ENCODE results near the gene FBXO15. TPM values are rescaled to one million over a fixed set of nuclear protein-coding genes. Genes with fewer than 3 reads are reported as not detected.

FBXO15 gene
- total and polyA plus RNA-seq, 2 of the 13 experiments (the other 11 are each of a cell fraction or from before 2014, with no cell fraction given) = 0.09 to 0.12 TPM

- BruUV-seq (replicated peaks) = no TSS peak
- FAIRE-seq = no peak
- CTCF ChIA-PET (ENCODE audit: low intra/inter-chr PET ratio, low total read pairs) = interaction anchor here (1.8 kb wide), 1 partner anchor 258 kb away, joined by 21 read pairs; no protein-coding TSS in a partner anchor
Measured at GRCh38 chr18:74083557-74083952, 64.1 kb downstream of the FBXO15 start.

More at GRCh38 chr18:74083557-74083952, 64.1 kb downstream of the FBXO15 start:
- POLR2A ChIA-PET = no interaction called here
- WGBS (ENCODE audit: low lambda C conversion rate) = 33% methylated on average over 3 of the region's 3 CpGs
- Histone ChIP-seq H4K20me1 (ENCODE audit: insufficient read depth, low read length) (no peaks in the 10 kb centered on the region), H3K27me3 (ENCODE audit: control insufficient read depth in 1 of 2, insufficient read depth in 2 of 2, low read length in 2 of 2) (peaks cover 0 to 24% of the 10 kb centered on the region in 2 experiments), H3K4me2 (ENCODE audit: low read depth, low read length) (peak overlapping the region; percentile 76; the same call in 1 of the 2 replicates), H3K9ac (ENCODE audit: insufficient read depth, low read depth, low read length) (no peak overlapping the region), H3K4me1 (ENCODE audit: insufficient read depth, low read length) (peaks cover 12% of the 10 kb centered on the region; the same call in 1 of the 2 replicates), H3K4me3 (replicated peaks in 1 of 3; ENCODE audit: insufficient read depth in 1 of 3, low read depth in 2 of 3, low read length in 3 of 3) (peak overlapping the region in 1 of 3 experiments; percentile 21; a peak in 1 of 6 replicates), H3K27ac (ENCODE audit: extremely low read length, insufficient read depth, low read length) (no peak overlapping the region), H3K36me3 (replicated peaks in 1 of 2; ENCODE audit: control insufficient read depth in 1 of 2, insufficient read depth in 2 of 2, low read length in 2 of 2) (no peaks in the 10 kb centered on the region), H3K9me3 (ENCODE audit: low read length) (no peaks in the 10 kb centered on the region), H3K79me2 (ENCODE audit: insufficient read depth, low read length) (no peaks in the 10 kb centered on the region), H2AFZ (ENCODE audit: low read length) (no peak overlapping the region)
- intact Hi-C loops (cut with micrococcal nuclease; ENCODE audit: unreplicated experiment) (no loop called here), in situ Hi-C loops (cut with HindIII; ENCODE audit: extremely low pct_ligation_motif_present, low pct_unique_long_range_greater_than_20kb) (no loop called here)
- TF ChIP-seq ZNF556 (CRISPR knock-in tag; IDR thresholded peaks at IDR 0.05; ENCODE audit: borderline replicate concordance) (no peak), STAT6 (CRISPR knock-in tag; IDR thresholded peaks at IDR 0.05; ENCODE audit: borderline replicate concordance) (no peak), JUND (CRISPR knock-in tag; IDR thresholded peaks at IDR 0.05) (no peak), RARG (CRISPR knock-in tag; IDR thresholded peaks at IDR 0.05; ENCODE audit: low read depth) (no peak), ETV6 (CRISPR knock-in tag; conservative IDR thresholded peaks at IDR 0.05) (no peak), GMEB1 (CRISPR knock-in tag; IDR thresholded peaks at IDR 0.05; ENCODE audit: borderline replicate concordance) (no peak), HDAC1 (CRISPR knock-in tag; IDR thresholded peaks at IDR 0.05) (no peak), ZNF180 (CRISPR knock-in tag; IDR thresholded peaks at IDR 0.05; ENCODE audit: borderline replicate concordance, low read depth) (no peak)
- no peak for ATAC-seq
- DNase-seq (ENCODE audit: low spot score) = no peak
